GM19238 (cell line): ENCODE measurements around the gene SMC5.
"Not testable (repeated sequence)": the region's sequence is repeated elsewhere in the genome, so short reads cannot be mapped to it uniquely, and the experiment has no call there.

ENCODE experiments used
- DNase-seq: peaks from one replicate; pipeline ENCODE4 v3.0.0; 2011; ENCODE audit warnings: low spot score; ENCODE audit not compliant: insufficient read length

The SMC5 gene

DNA sequence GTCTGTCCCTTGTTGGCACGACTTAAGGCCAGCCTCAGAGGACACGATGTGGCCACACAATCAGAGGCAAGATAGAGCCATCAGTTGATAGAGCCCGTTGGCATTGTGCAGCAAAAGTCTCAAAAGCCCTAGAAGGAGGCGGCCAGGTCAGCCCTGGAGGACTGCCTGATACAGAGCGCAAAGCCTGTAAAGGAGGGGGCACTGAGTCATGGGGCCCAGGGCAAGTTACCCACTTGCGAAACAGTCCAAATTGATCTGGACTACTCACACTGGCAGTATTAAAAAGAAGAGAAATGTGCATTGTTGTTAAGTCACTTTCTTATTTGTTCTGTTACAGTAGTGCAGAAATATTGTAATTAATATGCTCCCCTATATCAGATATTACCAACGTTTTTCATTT lies 104.2 kb downstream of the SMC5 start:
- no peak for DNase-seq

DNA sequence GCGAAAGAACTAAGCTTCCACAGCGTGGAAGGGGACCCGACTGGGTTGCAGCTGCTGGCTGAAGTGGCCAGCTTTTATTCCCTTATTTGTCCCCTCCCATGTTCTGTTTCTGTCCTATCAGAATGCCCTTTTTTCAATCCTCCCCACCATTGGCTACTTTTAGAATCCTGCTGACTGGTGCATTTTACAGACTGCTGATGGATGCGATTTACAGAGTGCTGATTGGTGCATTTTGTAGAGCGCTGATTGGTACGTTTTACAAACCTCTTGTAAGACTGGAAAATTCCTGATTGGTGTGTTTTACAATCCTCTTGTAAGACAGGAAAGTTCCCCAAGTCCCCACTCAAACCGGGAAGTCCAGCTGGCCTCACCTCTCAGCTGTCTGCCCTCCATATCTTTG lies 105.0 kb downstream of the SMC5 start:
- DNase-seq, result no peak

DNA sequence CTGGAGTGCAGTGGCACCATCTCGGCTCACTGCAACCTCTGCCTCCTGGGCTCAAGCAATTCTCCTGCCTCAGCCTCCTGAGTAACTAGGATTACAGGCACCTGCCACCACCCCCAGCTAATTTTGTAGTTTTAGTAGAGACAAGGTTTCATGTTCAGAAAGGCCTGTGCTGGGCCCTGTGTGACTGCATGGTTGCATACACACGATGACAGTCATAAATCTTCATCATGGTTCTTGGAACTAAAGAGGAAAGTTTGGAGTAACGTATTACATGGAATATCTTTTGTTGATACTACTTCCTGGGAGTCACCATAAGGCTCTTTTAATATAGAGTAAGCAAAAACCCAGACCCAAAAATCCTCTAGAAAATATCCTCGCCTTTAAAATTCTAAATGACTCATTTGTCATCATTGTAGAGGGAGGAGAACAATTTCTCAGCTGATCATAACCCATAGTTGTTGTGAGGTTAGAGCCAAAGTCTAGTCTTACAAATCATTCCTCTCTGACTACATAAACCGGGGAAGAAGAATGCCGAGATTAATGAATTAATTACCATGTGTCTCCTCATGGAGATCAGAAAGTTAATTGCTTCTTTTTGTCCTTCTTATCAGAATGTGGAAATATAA lies 108.6 kb downstream of the SMC5 start:
- DNase-seq, result no peak

DNA sequence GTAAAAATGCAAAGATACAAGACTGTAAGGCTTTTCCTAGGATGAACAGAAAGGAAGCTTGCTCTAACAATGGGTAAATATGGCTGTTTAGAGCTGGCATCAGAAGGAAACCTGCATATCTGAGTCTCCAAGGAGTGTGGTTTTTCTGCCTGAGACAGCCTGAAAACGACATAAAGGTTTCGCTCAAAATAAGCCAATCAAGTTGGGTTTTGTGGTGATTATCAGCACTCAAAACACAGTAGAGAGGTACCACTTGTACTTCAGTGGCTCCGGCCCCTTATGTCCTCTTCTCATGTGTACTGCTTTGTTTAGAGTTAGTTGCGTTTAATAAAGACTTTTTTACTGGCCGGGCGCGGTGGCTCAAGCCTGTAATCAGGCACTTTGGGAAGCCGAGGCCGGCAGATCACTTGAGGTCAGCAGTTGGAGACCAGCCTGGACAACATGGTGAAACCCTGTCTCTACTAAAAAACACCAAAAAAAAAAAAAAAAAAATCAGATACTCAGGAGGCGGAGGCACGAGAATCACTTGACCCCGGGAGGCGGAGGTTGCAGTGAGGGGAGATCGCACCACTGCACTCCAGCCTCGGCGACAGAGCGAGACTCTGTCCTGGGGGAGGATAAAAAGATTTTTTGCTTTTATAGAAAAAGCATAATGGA lies 116.3 kb downstream of the SMC5 start:
- no peak for DNase-seq

DNA sequence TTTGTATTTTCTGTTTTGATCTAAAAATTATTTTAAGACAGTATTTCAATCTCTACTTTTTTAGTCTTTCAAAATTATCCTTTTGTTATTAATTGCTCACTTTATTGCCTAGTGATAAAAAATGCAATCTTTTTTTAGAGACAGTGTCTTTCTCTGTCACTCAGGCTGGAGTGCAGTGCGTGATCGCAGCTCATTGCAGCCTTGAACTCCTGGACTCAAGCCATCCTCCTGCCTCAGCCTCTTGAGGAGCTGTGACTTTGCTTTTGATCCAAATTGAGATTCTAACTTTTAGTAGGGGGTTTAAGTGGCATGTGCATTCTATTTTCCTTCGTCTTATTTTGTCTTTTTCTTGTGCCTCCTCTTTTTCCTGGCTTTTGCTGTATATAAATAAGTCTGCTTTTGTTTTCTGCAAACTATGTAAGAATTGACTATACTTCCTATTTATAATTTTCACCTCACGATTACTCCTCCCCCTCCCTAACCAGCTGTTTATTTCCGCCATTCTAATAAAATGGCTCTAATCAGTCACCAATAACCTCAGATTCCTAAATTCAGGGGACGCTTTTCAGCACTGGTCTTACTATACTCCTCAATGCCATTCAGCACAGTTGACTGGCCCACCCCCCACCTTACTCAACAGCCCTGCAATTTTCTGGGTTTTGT lies 123.4 kb downstream of the SMC5 start:
- no peak for DNase-seq

DNA sequence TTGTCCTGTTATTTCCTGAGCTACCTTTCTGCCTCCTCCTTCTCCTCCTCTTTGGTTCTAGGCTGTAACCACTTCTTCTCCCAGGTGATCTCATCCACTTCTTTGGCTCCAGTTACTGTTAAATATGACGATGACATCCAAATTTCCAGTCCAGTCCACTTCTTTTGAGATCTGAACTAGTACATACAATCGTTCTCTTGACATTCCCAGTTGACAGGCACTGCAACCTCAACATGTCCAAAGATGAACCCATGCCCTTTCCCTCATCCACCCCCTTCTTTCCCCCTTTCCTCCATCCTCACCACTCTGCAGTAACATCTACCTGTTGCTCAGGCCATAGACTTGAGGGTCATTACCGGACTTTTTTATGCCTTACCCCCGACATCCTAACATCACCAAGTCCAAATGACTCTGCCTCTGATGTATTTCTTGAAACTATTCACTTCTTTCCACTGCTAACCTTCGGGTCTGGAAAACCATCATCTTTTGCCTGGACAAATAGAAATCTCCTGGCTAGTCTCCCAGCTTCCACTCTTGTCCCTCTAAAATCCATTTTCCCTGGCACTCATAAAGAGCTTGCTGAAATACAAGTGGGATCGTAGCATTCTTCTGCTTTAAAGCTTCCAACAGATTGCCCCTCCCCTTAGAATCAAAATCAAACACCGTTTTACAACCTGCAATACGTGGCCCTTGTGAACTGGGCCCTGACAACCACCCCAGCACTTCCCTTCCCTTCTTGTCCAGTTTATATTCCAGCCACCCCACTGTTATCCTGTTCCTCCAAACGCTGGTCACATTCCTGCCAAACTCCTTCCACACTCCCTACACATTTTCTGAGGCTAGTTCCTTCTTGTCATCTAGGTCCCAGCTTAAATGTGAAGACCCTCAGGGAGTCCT lies 124.2 kb downstream of the SMC5 start:
- no peak for DNase-seq

DNA sequence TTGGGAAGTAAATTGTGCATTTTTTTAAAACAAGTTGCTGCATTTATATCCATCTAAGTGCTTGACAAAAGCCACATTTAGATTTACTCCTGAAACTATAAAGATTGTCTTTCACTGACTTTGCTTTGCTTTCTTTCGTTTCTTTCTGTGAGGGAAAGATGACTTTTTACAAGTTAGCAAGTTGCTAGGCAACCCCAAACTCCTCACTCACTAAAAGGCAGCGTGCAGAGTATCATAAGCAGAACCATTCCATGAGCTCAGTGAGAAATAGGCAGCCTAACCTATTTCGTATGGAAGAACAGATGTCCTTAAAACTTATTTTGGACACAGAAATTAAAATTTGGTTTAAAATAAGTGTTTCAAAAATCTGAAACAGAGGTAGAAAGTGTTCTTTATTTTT lies 126.6 kb downstream of the SMC5 start:
- DNase-seq, result no peak

DNA sequence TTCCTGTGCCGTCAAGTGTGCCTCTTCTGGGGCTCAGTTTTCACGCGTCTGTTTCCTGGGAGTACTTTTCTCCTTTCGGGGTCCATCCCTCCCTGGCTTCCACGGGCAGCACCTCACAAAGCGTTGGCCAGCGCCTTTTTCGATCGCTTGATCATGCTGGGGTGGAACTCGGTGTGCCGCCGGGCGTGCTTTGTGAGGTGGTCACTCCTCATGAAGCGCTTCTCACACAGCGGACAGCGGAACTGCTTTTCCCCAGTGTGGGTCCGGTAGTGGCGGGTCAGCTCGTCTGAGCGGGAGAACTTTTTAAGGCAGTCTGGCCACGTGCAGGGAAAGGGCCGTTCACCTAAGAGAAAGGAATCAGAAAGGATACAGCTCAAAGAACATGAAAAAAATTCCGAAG lies 128.9 kb downstream of the SMC5 start:
- no peak for DNase-seq

DNA sequence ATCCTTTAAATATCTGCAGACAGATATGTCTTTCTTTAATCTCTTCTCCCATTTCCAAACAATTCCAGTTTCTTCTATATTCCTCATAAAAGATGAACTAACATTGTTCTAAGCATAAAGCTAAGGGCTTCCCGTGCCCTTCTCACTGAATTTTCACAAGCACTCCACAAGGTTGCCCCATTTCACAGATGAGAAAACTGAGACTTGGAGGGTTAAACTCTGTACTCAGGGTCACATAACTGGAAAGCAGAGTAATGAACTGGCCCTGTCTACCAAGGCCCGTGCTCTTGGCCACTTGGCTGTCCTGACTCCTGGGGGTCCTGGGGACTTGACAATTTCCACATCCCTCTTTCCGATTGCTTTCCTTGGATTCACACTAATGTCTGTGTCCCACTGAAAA lies 130.4 kb downstream of the SMC5 start:
- DNase-seq, result no peak

DNA sequence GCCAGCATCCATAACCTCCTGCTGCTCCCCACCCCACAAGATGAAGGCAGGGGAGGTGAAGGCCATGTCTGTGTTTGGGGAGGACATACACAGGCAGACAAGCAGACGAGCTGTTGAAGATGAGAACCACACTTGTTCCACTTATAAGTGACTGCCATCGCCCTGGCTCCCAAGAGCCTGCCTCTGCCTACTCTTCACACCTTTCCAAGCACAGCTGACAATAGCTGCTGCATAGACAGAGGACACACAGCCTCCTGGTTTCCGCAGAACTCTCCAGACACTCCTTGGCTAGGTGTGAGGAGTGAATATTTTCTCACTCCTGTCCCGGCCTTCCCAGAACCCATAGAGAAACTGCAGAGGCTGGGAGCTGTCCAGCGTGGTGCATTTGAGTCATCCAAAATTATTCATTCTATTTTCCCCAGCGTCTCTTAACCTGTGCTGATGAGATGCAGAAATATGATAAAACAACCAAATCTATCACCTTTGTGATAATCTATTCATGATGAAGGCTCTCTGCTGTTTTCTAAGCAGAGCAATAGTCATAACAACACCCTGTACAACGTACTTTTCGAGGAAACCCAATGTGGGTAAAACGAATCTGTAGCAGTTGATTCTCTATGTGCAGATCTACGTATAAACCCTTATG lies 131.0 kb downstream of the SMC5 start:
- DNase-seq, result no peak

DNA sequence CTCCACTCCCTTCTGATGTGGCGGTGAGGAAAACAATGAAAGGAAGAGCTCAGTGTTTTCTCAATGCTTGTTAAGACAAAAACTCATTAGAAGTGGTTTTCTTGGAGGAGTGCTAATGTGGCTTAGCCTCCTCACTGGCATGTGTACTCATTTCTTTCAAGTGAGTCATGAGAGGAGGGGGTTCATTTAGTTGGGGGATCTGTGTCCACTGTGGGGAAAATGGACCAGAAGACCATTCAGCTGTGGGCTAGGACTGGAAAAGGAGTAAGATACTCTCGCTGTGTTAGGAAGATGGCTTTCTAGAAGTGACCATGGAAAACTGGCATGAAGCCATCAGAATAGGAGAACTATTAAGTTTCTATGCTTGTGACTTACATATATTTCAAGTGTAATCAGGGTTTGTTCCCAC lies 132.2 kb downstream of the SMC5 start:
- no peak for DNase-seq

DNA sequence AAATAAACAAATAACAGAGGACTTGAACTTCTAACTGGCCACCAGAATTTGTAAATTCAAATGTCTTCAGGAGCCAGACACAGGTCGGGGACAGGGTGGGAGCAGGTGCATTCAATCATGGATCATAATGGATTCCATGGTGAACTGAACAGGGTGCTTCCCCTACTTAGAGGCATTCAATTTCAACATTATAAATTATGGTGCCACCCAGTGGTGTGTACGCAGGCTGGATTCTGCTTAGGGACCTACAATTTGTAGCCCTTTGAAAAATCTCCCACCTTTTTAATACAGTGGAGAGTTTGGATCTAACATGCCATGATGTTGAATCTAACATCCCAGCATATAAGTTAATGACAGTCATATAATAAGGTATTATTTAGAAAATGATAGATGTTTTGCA lies 133.4 kb downstream of the SMC5 start:
- DNase-seq, result no peak

DNA sequence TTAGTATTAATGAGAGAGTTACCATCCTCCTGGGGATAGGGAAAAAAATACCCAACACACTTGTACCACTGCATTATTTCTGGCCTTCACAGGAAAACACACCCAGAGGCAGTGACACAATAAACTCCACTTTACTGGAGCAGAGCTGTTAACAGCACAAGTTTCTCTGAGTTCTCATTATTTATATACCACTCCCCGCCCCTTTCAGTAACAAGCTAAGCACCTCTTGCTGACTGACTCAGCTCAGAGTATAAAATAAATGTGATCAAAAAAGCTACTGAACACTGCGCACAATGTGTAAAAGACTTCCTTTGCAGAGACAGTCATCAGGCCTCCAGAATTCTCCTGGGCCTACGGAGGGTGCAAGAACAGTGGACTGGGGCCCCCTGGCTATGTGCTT lies 134.1 kb downstream of the SMC5 start:
- no peak for DNase-seq

DNA sequence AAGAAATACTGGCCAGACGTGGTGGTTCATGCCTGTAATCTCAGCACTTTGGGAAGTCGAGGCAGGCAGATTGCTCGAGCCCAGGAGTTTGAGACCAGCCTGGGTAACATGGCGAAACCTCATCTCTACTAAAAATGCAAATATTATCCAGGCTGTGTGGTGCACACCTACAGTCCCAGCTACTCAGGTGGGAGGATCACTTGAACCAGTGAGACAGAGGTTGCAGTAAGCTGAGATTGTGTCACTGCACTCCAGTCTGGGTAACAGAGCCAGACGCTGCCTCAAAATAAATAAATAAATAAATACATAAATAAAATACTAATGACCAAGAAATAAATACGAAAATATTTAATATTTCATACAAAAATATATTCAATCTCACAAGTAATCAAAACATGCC lies 136.9 kb downstream of the SMC5 start:
- DNase-seq, result no peak

DNA sequence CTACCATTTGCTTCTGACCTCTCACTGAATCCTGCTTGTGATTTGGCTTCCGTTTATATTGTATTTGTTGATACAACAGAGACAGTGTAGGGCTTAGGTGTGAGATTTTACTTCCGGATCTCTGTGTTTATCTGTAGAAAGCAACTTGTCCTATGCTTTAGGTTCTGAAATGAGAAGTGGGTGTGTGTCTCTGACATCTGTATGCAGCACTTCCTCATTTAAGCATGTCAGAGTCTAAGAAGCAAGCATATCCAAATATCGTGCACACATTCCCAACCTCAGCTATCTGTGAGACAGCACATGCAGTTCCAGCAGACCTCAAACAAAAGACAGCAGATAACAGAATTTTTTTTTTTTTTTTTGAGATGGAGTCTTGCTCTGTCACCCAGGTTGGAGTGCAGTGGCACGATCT lies 139.4 kb downstream of the SMC5 start:
- DNase-seq, result no peak

DNA sequence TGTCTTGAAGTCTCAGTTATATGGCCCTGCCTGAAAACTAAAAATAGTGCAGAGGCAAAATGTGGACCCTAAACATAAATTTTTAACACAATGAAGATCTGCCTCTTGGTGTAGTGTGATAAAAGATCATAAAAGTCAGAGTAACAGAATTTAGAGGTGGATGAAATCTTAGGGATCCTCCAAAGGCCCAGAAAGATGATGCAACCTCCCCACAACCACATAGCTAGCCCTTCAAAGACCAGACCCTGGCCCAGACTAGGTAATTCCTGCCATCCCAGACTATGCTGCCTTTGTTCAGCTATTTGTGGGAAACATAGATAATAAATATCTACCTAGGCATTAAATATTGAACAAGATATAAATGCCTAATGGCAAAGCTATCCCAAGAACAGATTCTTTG lies 140.4 kb downstream of the SMC5 start:
- no peak for DNase-seq

DNA sequence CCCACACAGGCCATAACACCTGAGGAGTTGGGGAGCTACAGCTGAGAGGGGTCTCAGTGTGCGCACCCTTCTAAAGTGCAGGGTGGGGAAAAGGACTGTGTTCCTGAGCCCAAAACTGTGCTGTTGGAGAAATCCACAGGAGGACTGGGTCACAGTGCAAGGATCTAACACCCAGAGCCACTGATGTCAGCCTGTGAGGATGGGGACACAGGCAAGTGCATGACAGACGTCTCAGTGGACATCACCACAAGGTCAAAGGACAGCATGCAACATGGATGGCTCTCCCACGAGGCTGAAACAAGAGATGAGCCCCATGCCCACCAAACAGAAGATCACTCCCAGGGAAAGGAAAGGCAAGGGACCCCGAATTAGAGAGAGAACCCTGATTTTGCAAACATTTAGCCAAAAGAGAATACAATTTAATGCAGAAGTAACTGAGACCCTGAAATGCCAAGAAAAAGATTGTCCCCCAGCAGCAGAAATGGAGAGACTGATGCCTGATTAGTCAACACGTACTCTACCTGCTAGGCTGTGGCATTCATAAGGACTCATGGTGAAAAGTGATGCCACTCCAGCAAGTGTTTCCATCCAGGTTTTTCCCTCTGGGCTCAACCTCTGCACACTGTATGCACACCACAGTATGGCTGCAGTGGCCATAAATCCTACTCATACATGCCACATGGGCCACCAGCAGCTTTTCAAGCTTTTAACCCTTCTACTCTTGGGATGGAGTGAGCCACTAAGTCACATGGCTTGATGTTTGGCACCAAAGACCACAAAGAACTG lies 141.5 kb downstream of the SMC5 start:
- DNase-seq, result no peak

DNA sequence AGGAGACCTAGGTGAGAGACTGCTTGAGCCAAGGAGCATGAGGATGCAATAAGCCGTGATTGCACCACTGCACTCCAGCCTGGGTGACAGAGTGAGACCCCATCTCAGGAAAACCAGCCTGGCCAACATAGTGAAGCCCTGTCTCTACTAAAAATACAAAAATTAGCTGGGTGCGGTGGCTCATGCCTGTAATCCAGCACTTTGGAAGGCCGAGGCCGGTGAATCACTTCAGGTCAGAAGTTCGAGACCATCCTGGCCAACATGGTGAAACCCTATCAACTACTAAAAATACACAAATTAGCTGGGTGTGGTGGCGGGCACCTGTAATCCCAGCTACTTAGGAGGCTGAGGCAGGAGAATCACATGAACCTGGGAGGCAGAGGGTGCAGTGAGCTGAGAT lies 142.5 kb downstream of the SMC5 start:
- not testable (repeated sequence) for DNase-seq

DNA sequence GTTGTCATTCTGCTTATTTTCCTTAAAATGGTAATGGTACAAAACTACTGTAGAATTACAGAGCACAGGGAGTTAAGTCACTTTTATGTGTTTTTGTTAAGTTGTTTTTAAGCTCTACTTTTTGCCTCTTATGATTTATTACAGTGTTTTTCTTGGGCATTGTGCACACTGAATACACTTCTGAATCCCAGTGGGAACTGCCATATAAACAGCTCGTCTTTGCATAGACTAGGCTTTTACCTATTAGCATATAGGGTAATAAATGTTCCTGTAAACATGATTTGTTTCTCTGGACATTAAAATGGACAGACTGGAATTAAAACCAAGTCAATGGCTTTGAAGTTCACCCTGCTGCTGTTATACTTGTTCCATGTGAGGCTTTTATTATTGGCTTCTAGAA lies 143.4 kb downstream of the SMC5 start:
- DNase-seq, result no peak

DNA sequence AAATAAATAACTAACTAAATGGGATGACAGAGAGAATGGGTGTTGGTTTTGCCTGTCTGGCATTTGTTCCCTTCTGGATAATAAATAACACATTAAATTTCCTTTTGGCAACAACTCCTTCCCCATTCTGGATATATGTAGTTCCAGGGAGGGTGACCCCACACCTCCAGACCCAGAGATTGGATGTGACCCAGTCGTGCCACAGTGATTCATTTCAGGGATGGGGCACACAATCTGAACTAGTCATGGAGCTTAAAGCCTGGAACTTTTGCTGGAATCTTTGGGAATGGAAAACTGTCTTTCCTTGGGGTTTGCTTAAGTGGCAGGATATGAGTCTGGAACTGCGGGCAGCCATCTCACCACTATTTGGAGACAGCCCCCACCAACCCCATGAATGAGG lies 144.4 kb downstream of the SMC5 start:
- DNase-seq, result no peak

DNA sequence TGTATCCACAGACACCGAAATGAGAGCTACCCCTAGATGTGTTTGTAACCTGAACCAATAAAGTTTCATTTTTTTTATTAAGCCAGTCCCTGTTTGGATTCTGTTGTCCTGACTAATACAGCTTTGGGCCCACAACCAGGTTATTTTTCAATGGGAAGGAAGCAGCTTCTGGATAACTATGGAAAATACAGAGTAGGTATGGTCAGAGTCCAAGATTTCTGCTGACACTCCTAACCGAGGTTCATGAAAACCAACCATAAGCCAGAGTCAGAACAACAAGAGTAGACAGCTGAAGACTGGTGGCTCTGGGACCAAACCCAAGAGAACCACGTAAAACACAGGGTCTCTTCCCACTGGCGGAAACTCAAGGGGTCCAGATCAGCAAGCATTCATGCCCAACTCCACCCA lies 144.8 kb downstream of the SMC5 start:
- no peak for DNase-seq
